H1 (cell line): Measurements from ENCODE around the gene CENPP. TPM values are rescaled to one million over a fixed set of nuclear protein-coding genes. Genes with fewer than 3 reads are reported as not detected.

Experiments used
- ASH2L ChIP-seq: fragments of 200-600, 300-600 bp; sonication (generic); IDR thresholded peaks from one replicate; pipeline ENCODE4 v1.7.1; 2017; ENCODE audit warnings: low read length
- GABPA ChIP-seq: IDR thresholded peaks from 2 replicates; pipeline ENCODE4 v1.6.1; 2011; ENCODE audit warnings: mild to moderate bottlenecking, low read length, moderate library complexity, borderline replicate concordance; ENCODE audit not compliant: insufficient read depth
- TCF12 ChIP-seq: IDR thresholded peaks from 2 replicates; pipeline ENCODE4 v1.6.1; 2011; ENCODE audit warnings: low read depth, mild to moderate bottlenecking, low read length
- polyA plus RNA-seq, 7 experiments: library from polyadenylated mRNA; depleted of rRNA in 3 of 7; stranded (reverse) in 5 of 7; unstranded in 2 of 7; fragments of >200 nt in 5 of 7; fragments of 200-250 nt in 2 of 7; gene quantifications; 1 replicate in 5 of 7; 2 replicates in 1 of 7; 4 replicates in 1 of 7; pipeline versions ENCODE4 v1.2.1 to v1.2.3, GENCODE V29; 2011 to 2013; ENCODE audit warnings: missing spikeins in 2 of 7, mixed read lengths in 2 of 7
- total RNA-seq: library from RNA; stranded (reverse); fragmentation: NEBNext Ultra II Directional; extraction: Animal tissue kit (Norgen Biotek cat#: 25700); gene quantifications from 2 replicates; pipeline ENCODE4 v1.2.1, GENCODE V29; 2021

Gene CENPP
- total and polyA plus RNA-seq, 2 of the 8 experiments (the other 6 are each of a cell fraction or from before 2014, with no cell fraction given), result 2.7 to 10.8 TPM

DNA sequence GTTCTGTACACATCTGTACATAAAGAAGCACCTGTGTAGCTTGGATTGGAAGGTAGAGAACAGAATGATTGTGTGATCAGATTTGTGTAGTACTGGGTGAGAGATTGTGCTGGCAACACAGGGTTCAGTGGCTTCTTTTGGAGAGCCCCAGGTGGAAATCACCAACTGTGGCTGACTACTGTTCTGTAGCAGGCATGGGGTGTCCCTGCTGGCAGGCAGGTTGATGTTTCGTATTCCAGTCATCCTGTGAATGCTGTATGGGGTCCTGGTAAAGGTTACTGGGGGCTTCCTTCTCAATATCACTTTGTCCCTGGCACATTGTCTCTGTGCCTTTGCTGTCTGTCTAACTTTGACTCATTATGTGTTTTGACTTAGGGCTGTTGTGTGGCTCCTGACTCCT, 151.2 kb downstream of the CENPP start (continued):
- TF ChIP-seq TCF12 (no peak), ASH2L (no peak), GABPA (no peak)
